H9 (cell line): Measurements from ENCODE around the gene IQCE. TPM values are rescaled to one million over a fixed set of nuclear protein-coding genes. Genes with fewer than 3 reads are reported as not detected.
A peak's percentile ranks its signal among the peaks of the same experiment; 100 is the strongest.

Experiments used
- DNase-seq: peaks from one replicate; pipeline ENCODE4 v3.0.0-alpha.2; 2017
- H2AFZ ChIP-seq: one replicate; pipeline ENCODE4 v1.6.1; 2013; ENCODE audit warnings: mild to moderate bottlenecking, low read length, control low read depth, moderate library complexity
- H2AK5ac ChIP-seq: 2 replicates; pipeline ENCODE4 v1.6.1; 2013; ENCODE audit warnings: low read length, control low read depth, mixed read lengths; ENCODE audit not compliant: insufficient read length
- H2BK120ac ChIP-seq: one replicate; pipeline ENCODE4 v1.6.1; 2013; ENCODE audit warnings: low read depth, mild to moderate bottlenecking, low read length, control low read depth, inconsistent platforms; ENCODE audit not compliant: poor library complexity, severe bottlenecking
- H2BK12ac ChIP-seq: 2 replicates; pipeline ENCODE4 v1.6.1; 2013; ENCODE audit warnings: low read length, control low read depth, mixed read lengths, low read depth; ENCODE audit not compliant: insufficient read length
- H2BK15ac ChIP-seq: 2 replicates; pipeline ENCODE4 v1.6.1; 2013; ENCODE audit warnings: low read depth, low read length, control low read depth
- H2BK20ac ChIP-seq: one replicate; pipeline ENCODE4 v1.6.1; 2013; ENCODE audit warnings: low read depth, mild to moderate bottlenecking, low read length, control low read depth, inconsistent platforms; ENCODE audit not compliant: poor library complexity, severe bottlenecking
- H2BK5ac ChIP-seq: 2 replicates; pipeline ENCODE4 v1.6.1; 2013; ENCODE audit warnings: low read length, control low read depth, mixed read lengths; ENCODE audit not compliant: insufficient read length
- H3K14ac ChIP-seq: 2 replicates; pipeline ENCODE4 v1.6.1; 2013; ENCODE audit warnings: low read length, control low read depth; ENCODE audit not compliant: insufficient read depth
- H3K18ac ChIP-seq: 2 replicates; pipeline ENCODE4 v1.6.1; 2013; ENCODE audit warnings: low read depth, mild to moderate bottlenecking, mixed read lengths, low read length, control low read depth; ENCODE audit not compliant: insufficient read length
- H3K23ac ChIP-seq: 2 replicates; pipeline ENCODE4 v1.6.1; 2013; ENCODE audit warnings: low read length, control low read depth, mixed read lengths, low read depth; ENCODE audit not compliant: insufficient read length
- H3K23me2 ChIP-seq: 2 replicates; pipeline ENCODE4 v1.6.1; 2013; ENCODE audit warnings: low read depth, mild to moderate bottlenecking, mixed read lengths, low read length, control low read depth; ENCODE audit not compliant: insufficient read length, poor library complexity, severe bottlenecking
- H3K27ac ChIP-seq: 2 replicates; pipeline ENCODE4 v1.5.1; 2013; ENCODE audit warnings: low read length, control low read depth, mixed read lengths, low read depth; ENCODE audit not compliant: insufficient read length
- H3K27me3 ChIP-seq: 2 replicates; pipeline ENCODE4 v1.6.1; 2013; ENCODE audit warnings: low read length, control low read depth, inconsistent platforms; ENCODE audit not compliant: insufficient read depth
- H3K4ac ChIP-seq: 2 replicates; pipeline ENCODE4 v1.6.1; 2013; ENCODE audit warnings: low read depth, mild to moderate bottlenecking, control low read depth, inconsistent platforms, low read length, moderate library complexity
- H3K4me1 ChIP-seq: 2 replicates; pipeline ENCODE4 v1.6.1; 2013; ENCODE audit warnings: low read length, control low read depth, inconsistent platforms; ENCODE audit not compliant: insufficient read depth
- H3K4me2 ChIP-seq: 2 replicates; pipeline ENCODE4 v1.6.1; 2013; ENCODE audit warnings: low read length, control low read depth, mixed read lengths; ENCODE audit not compliant: insufficient read length, insufficient read depth
- H3K56ac ChIP-seq: 2 replicates; pipeline ENCODE4 v1.6.1; 2013; ENCODE audit warnings: low read depth, mild to moderate bottlenecking, mixed read lengths, low read length, control low read depth; ENCODE audit not compliant: insufficient read length
- H3K79me1 ChIP-seq: 2 replicates; pipeline ENCODE4 v1.6.1; 2013; ENCODE audit warnings: low read depth, mild to moderate bottlenecking, moderate library complexity, low read length, control low read depth, inconsistent platforms; ENCODE audit not compliant: insufficient read depth, poor library complexity, severe bottlenecking
- H3K79me2 ChIP-seq: 2 replicates; pipeline ENCODE4 v1.6.1; 2013; ENCODE audit warnings: low read length, control low read depth, inconsistent platforms; ENCODE audit not compliant: insufficient read depth
- H3K9ac ChIP-seq: 2 replicates; pipeline ENCODE4 v1.6.1; 2013; ENCODE audit warnings: low read length, control low read depth, mixed read lengths; ENCODE audit not compliant: insufficient read length; ENCODE audit errors: extremely low read depth
- H3K9me3 ChIP-seq: one replicate; pipeline ENCODE4 v1.6.1; 2013; ENCODE audit warnings: low read depth, low read length, inconsistent platforms; ENCODE audit not compliant: control insufficient read depth
- H3T11ph ChIP-seq: one replicate; pipeline ENCODE4 v1.6.1; 2013; ENCODE audit warnings: mild to moderate bottlenecking, low read length, control low read depth, inconsistent platforms
- H4K20me1 ChIP-seq: one replicate; pipeline ENCODE4 v1.6.1; 2013; ENCODE audit not compliant: control insufficient read depth, insufficient read length, insufficient read depth
- H4K5ac ChIP-seq: 2 replicates; pipeline ENCODE4 v1.6.1; 2013; ENCODE audit warnings: low read depth, mild to moderate bottlenecking, mixed read lengths, low read length, control low read depth; ENCODE audit not compliant: insufficient read length
- H4K8ac ChIP-seq: replicated peaks from 2 replicates; pipeline ENCODE4 v1.6.1; 2013; ENCODE audit warnings: low read length, control low read depth, mixed read lengths, low read depth; ENCODE audit not compliant: insufficient read length
- H4K91ac ChIP-seq: 2 replicates; pipeline ENCODE4 v1.6.1; 2013; ENCODE audit warnings: low read depth, mild to moderate bottlenecking, moderate library complexity, mixed read lengths, low read length, control low read depth; ENCODE audit not compliant: insufficient read length
- H3K27ac Mint-ChIP-seq, 3 experiments: 2 replicates in 2 of 3; 3 replicates in 1 of 3; pipeline ENCODE4 v1.8.0; 2020 to 2021; ENCODE audit warnings: mixed read lengths in 3 of 3, mild to moderate bottlenecking in 1 of 3, moderate library complexity in 1 of 3
- H3K27me3 Mint-ChIP-seq: 2 replicates; pipeline ENCODE4 v1.8.0; 2021; ENCODE audit warnings: low read depth, mild to moderate bottlenecking, moderate library complexity, mixed read lengths
- H3K36me3 Mint-ChIP-seq, 3 experiments: 2 replicates in 2 of 3; 3 replicates in 1 of 3; pipeline ENCODE4 v1.8.0; 2020 to 2021; ENCODE audit warnings: low read depth in 3 of 3, mixed read lengths in 3 of 3; ENCODE audit not compliant: insufficient read depth in 1 of 3
- H3K4me1 Mint-ChIP-seq, 2 experiments: 2 replicates each; pipeline ENCODE4 v1.8.0; 2020; ENCODE audit warnings: mixed read lengths in 2 of 2
- H3K4me3 Mint-ChIP-seq, 2 experiments: 2 replicates in 1 of 2; 3 replicates in 1 of 2; pipeline ENCODE4 v1.8.0; 2020 to 2021; ENCODE audit warnings: mild to moderate bottlenecking in 2 of 2, mixed read lengths in 2 of 2, moderate library complexity in 1 of 2
- H3K9me3 Mint-ChIP-seq, 2 experiments: 2 replicates in 1 of 2; 3 replicates in 1 of 2; pipeline ENCODE4 v1.8.0; 2020; ENCODE audit warnings: mild to moderate bottlenecking in 2 of 2, mixed read lengths in 2 of 2, moderate library complexity in 1 of 2
- CTCF ChIP-seq: fragments of 200-600 bp; sonication (generic); conservative IDR thresholded peaks from 3 replicates; pipeline ENCODE4 v1.8.0; 2021; ENCODE audit warnings: antibody characterized with exemption, mild to moderate bottlenecking
- WGBS: extraction: QIAGEN DNeasy Blood & Tissue Kit; methylation state at CpG from one replicate; pipeline ENCODE4 v1.1.7; 2013; ENCODE audit warnings: missing lambda C conversion rate, low lambda C conversion rate, mixed read lengths; ENCODE audit not compliant: insufficient read length; ENCODE audit errors: extremely low coverage; 5-methylcytosine and 5-hydroxymethylcytosine counted together
- total RNA-seq: library from RNA; stranded (reverse); gene quantifications from 2 replicates; pipeline ENCODE4 v1.2.1, GENCODE V29; 2021

The IQCE gene
- total RNA-seq, 1 experiment from 2014 or later = 7.0 TPM

DNA sequence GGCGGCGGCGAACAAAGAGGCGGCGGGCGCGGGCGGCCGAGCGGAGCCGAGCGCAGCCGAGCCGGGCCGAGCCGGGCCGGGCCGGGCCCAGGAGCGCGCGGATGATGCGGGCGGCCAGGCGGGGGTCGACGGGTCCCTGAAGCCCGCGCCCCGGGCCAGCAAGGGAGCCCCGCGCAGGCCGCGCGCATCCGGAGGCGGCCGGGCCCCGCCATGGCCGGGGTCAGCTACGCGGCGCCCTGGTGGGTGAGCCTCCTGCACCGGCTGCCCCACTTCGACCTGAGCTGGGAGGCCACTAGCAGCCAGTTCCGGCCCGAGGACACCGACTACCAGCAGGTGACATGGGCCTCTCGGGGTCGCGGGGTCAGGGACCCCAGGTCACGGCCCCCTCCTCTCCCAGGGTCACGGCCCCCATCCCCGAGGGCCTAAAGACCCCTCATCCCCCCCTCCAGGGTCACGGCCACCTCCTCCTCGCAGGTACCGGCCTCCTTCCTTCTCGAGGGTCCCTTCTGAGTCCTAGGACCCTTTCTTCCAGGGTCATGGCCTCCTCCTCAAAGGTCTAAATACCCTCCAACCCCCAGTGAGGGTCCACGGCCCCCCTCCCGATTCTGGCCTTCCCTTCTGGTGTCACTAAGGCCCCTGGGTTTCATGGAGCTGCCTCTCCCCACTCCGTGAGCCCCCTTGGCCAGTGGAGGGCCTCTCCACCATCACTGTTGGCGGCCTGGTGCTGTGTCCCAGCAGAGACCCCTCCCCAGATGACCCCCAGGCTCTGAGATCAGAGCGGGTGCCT is 73.4 kb downstream of the IQCE start, which contains the start of gene TTYH3:
Gene TTYH3, plus strand, starts transcription at position 41 of the 787 bp plus-strand sequence. Its CDS starts 170 bp downstream, at position 211.
- peaks cover 39% of the 10 kb centered on the region; the same call in 1 of the 2 replicates for H3K79me2 ChIP-seq
- no CpG with 5 or more reads among the region's 62 CpGs for whole genome bisulfite sequencing
- no peak within 1 kb of the TSS for H2AFZ ChIP-seq
- H2BK20ac ChIP-seq = no peak within 1 kb of the TSS
- H3K4me1 Mint-ChIP-seq = peaks cover 14 to 19% of the 10 kb centered on the region in 2 experiments
- no peak for DNase-seq
- H3K9me3 ChIP-seq = no peaks in the 10 kb centered on the region
- H2BK120ac ChIP-seq = no peak within 1 kb of the TSS
- H4K8ac ChIP-seq = no peak within 1 kb of the TSS
- H3T11ph ChIP-seq = no peak within 1 kb of the TSS
- no peak for TF ChIP-seq CTCF
- H3K14ac ChIP-seq = peak within 1 kb of the TSS; percentile 78
- no peak within 1 kb of the TSS for H2BK5ac ChIP-seq
- peaks cover 1 to 8% (median 7%) of the 10 kb centered on the region in 3 experiments; a peak in 5 of 7 replicates for H3K36me3 Mint-ChIP-seq
- H3K4ac ChIP-seq = no peak within 1 kb of the TSS
- H4K20me1 ChIP-seq = peaks cover 4% of the 10 kb centered on the region
- peak within 1 kb of the TSS; percentile 83 for H3K4me2 ChIP-seq
- H2BK12ac ChIP-seq = no peak within 1 kb of the TSS
- no peak within 1 kb of the TSS for H2AK5ac ChIP-seq
- H2BK15ac ChIP-seq = no peak within 1 kb of the TSS
- no peak within 1 kb of the TSS for H4K5ac ChIP-seq
- no peaks in the 10 kb centered on the region for H3K9me3 Mint-ChIP-seq
- H3K79me1 ChIP-seq = peaks cover 4% of the 10 kb centered on the region
- H3K27me3 ChIP-seq = no peaks in the 10 kb centered on the region
- no peak within 1 kb of the TSS for H4K91ac ChIP-seq
- peaks cover 18% of the 10 kb centered on the region for H3K23me2 ChIP-seq
- no peak within 1 kb of the TSS for H3K27ac ChIP-seq
- H3K9ac ChIP-seq = peak within 1 kb of the TSS; percentile 83
- no peak within 1 kb of the TSS for H3K23ac ChIP-seq
- peak within 1 kb of the TSS; percentile 51 for H3K18ac ChIP-seq
- H3K27ac Mint-ChIP-seq = peak within 1 kb of the TSS; percentile 89 to 96 (median 91)
- no peak within 1 kb of the TSS for H3K56ac ChIP-seq
- peak within 1 kb of the TSS; percentile 85 to 95 for H3K4me3 Mint-ChIP-seq
- H3K27me3 Mint-ChIP-seq = no peaks in the 10 kb centered on the region
- H3K4me1 ChIP-seq = no peaks in the 10 kb centered on the region
